RWPE2 (cell line): ENCODE measurements around the gene RAB5B.
A peak's percentile ranks its signal among the peaks of the same experiment; 100 is the strongest.

ENCODE experiments used
- ATAC-seq: fragments of 200-7000 bp; cut with Tn5 transposase; 3 replicates; pipeline ENCODE4 v1.9.1; 2021; ENCODE audit warnings: low read depth
- DNase-seq: peaks from one replicate; pipeline ENCODE4 v3.0.0-alpha.2; 2020; ENCODE audit warnings: low spot score
- H3K27ac ChIP-seq: fragments of 450-650 bp; 2 replicates; pipeline ENCODE4 v1.5.1; 2017; ENCODE audit warnings: mild to moderate bottlenecking; ENCODE audit not compliant: poor library complexity, severe bottlenecking
- H3K27me3 ChIP-seq: fragments of 250-450 bp; sonication (Bioruptor Pico); 2 replicates; pipeline ENCODE4 v1.5.1; 2021; ENCODE audit warnings: mild to moderate bottlenecking, moderate library complexity; ENCODE audit not compliant: insufficient read depth, poor library complexity, severe bottlenecking
- H3K36me3 ChIP-seq: fragments of 250-450 bp; sonication (Bioruptor Pico); 2 replicates; pipeline ENCODE4 v1.5.1; 2020; ENCODE audit warnings: low read depth, mild to moderate bottlenecking, moderate library complexity
- H3K4me1 ChIP-seq: fragments of 250-450 bp; sonication (Bioruptor Pico); 2 replicates; pipeline ENCODE4 v1.5.1; 2021; ENCODE audit warnings: mild to moderate bottlenecking, moderate library complexity; ENCODE audit not compliant: insufficient read depth, poor library complexity, severe bottlenecking
- H3K4me3 ChIP-seq: fragments of 250-450 bp; sonication (Bioruptor Pico); 2 replicates; pipeline ENCODE4 v1.5.1; 2021; ENCODE audit warnings: mild to moderate bottlenecking, moderate library complexity; ENCODE audit not compliant: severe bottlenecking
- H3K9me3 ChIP-seq: fragments of 250-450 bp; sonication (Bioruptor Pico); 2 replicates; pipeline ENCODE4 v1.5.1; 2021; ENCODE audit warnings: mild to moderate bottlenecking, moderate library complexity; ENCODE audit not compliant: severe bottlenecking
- TF ChIP-seq, protein P1 (sequence below): fragments of 450-650 bp; IDR thresholded peaks from one replicate; pipeline ENCODE4 v1.5.1; 2017; ENCODE audit warnings: mild to moderate bottlenecking, moderate library complexity; ENCODE audit not compliant: poor library complexity, severe bottlenecking

RAB5B gene

DNA sequence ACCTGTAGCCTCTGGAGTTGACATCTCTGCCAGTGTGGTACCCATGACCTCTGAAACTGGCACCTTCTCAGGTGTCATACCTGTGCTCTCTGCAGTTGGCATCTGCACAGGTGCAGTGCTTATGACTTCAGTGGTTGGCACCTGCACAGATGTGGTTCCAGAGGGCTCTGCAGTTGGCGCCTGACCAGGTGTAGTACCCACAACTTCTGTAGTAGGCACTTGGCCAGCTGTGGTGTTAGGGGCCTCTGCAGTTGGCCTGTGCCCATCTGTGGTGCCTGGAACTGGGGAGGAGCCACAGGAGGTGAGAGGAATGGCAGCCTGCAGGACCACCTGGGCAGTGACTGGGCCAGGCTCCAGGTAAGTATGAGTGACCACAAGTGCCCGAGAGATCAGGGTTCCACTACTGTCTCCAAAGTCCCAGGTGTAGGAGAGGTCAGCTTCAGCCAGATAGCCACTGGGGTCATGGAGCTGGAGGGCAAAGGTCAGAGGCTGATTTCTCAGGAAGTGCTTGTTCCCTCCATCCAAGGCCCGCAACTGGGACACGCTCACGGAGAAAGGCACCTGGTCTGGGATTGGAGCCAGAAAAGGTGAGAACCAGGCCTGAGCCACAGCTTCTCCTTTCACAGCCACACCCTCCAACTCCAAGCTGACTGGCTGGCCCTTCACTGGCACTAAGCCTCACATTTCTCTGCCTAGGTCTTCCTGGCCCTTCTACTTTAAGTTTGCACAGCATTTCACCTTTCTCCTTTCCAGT lies 16.6 kb upstream of the RAB5B start:
- no peaks in the 10 kb centered on the region for H3K27me3 ChIP-seq
- no peaks in the 10 kb centered on the region for H3K9me3 ChIP-seq
- H3K36me3 ChIP-seq: peaks cover 19% of the 10 kb centered on the region
- TF ChIP-seq, protein P1, sequence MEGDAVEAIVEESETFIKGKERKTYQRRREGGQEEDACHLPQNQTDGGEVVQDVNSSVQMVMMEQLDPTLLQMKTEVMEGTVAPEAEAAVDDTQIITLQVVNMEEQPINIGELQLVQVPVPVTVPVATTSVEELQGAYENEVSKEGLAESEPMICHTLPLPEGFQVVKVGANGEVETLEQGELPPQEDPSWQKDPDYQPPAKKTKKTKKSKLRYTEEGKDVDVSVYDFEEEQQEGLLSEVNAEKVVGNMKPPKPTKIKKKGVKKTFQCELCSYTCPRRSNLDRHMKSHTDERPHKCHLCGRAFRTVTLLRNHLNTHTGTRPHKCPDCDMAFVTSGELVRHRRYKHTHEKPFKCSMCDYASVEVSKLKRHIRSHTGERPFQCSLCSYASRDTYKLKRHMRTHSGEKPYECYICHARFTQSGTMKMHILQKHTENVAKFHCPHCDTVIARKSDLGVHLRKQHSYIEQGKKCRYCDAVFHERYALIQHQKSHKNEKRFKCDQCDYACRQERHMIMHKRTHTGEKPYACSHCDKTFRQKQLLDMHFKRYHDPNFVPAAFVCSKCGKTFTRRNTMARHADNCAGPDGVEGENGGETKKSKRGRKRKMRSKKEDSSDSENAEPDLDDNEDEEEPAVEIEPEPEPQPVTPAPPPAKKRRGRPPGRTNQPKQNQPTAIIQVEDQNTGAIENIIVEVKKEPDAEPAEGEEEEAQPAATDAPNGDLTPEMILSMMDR: no peak
- peaks cover 12% of the 10 kb centered on the region for H3K4me1 ChIP-seq
- peak overlapping the region; percentile 29 for H3K27ac ChIP-seq
- peak; percentile 18; the same call in 2 of the 3 replicates for ATAC-seq
- DNase-seq: no peak
- no peak overlapping the region for H3K4me3 ChIP-seq

DNA sequence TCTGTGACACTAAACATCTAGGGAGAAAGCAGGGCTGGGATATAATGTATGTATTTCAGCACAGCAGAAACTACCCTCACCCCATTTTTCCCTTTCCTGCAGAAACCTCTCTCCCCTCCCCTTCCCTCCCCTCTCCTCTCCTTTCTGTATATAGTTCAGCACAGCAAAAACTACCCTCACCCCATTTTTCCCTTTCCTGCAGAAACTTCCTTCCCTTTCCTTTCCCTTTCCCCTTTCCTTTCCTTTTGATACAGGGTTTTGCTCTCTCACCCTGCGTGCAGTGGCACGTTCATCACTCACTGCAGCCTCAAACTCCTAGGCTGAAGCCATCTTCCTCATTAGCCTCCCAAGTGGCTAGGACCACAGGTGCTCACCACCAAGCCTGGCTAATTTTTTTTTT lies 10.1 kb upstream of the RAB5B start:
- peaks cover 12% of the 10 kb centered on the region for H3K36me3 ChIP-seq
- H3K27me3 ChIP-seq: no peaks in the 10 kb centered on the region
- H3K9me3 ChIP-seq: no peaks in the 10 kb centered on the region

DNA sequence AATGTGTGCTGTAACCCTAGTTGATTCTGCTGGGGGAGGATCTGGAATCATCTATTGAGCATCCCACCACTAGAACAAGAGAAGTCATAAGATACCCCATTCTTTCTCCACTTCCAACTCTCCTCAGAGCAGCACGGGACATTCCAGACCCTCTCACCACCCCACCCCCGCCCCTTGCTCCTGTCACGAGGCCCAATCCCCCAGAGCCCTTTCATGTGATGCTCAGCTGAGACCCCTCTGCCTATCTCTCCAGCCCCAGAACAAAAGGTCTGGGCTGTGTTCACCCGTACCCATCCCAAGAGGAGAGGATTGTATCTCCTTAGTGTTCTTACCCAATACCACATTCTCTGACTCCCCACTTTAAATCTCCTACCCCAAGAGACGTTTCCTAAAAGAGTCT lies 8.6 kb upstream of the RAB5B start:
- ATAC-seq: no peak
- no peak for DNase-seq
- Histone ChIP-seq H3K4me3 (no peak overlapping the region), H3K9me3 (no peaks in the 10 kb centered on the region), H3K27me3 (no peaks in the 10 kb centered on the region), H3K36me3 (peaks cover 24% of the 10 kb centered on the region), H3K4me1 (peaks cover 9% of the 10 kb centered on the region), H3K27ac (no peak overlapping the region)
- TF ChIP-seq, protein P1: no peak

More for the DNA sequence above, 10.1 kb upstream of the RAB5B start:
- ATAC-seq: no peak
- DNase-seq: no peak
- Histone ChIP-seq H3K4me1 (peaks cover 9% of the 10 kb centered on the region), H3K27ac (no peak overlapping the region), H3K4me3 (no peak overlapping the region)
- TF ChIP-seq, protein P1: no peak

GRCh38 chr12:55965941-55966407 lies 7.9 kb upstream of the RAB5B start, which contains the start of gene PMEL:
PMEL (minus strand) TSS chr12:55966042; CDS start chr12:55966011, 31 bp downstream.
- peak within 1 kb of the TSS; percentile 57 for H3K27ac ChIP-seq
- ATAC-seq: no peak
- TF ChIP-seq, protein P1: no peak

More at GRCh38 chr12:55965941-55966407, 7.9 kb upstream of the RAB5B start, which contains the start of gene PMEL:
- H3K4me1 ChIP-seq: peaks cover 9% of the 10 kb centered on the region
- DNase-seq: no peak
- H3K4me3 ChIP-seq: peak within 1 kb of the TSS; percentile 92
- no peaks in the 10 kb centered on the region for H3K9me3 ChIP-seq
- no peaks in the 10 kb centered on the region for H3K27me3 ChIP-seq
- H3K36me3 ChIP-seq: peaks cover 24% of the 10 kb centered on the region
